ENCODE data around the gene CNIH2.

DNA sequence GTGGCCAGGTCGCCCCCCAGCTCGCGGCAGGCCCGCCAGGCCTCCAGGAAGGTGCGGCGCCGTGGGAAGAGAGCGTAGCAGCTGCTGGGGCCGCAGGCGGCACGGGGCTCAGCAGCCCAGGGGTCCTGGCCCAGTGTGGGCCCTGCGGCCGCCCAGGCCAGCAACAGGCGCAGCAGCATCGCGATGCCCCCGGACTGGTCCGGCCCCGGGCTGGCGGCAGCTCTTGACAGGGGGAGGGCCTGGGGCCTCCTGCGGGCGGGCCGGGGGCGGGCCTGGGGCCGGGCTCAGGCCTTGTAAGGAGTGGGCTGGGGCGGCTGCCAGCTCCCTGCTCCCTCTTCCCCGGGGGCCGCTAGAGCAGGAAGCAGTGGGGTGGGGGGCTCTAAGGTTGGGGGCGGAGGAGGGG is 38.9 kb downstream of the CNIH2 start, which contains the start of gene CD248:
- TF ChIP-seq, protein P1, sequence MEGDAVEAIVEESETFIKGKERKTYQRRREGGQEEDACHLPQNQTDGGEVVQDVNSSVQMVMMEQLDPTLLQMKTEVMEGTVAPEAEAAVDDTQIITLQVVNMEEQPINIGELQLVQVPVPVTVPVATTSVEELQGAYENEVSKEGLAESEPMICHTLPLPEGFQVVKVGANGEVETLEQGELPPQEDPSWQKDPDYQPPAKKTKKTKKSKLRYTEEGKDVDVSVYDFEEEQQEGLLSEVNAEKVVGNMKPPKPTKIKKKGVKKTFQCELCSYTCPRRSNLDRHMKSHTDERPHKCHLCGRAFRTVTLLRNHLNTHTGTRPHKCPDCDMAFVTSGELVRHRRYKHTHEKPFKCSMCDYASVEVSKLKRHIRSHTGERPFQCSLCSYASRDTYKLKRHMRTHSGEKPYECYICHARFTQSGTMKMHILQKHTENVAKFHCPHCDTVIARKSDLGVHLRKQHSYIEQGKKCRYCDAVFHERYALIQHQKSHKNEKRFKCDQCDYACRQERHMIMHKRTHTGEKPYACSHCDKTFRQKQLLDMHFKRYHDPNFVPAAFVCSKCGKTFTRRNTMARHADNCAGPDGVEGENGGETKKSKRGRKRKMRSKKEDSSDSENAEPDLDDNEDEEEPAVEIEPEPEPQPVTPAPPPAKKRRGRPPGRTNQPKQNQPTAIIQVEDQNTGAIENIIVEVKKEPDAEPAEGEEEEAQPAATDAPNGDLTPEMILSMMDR (IDR thresholded peaks at IDR 0.05; ENCODE audit: low read depth, low read length), result no peak
- TF ChIP-seq POLR2A (IDR thresholded peaks at IDR 0.05; ENCODE audit: extremely low read depth, insufficient read length), result no peak
